KMS-11 (cell line): ENCODE results near the gene EPS8.

Source experiments
- H2AFZ ChIP-seq: fragments of 200-600 bp; sonication (generic); 2 replicates; pipeline ENCODE4 v1.6.1; 2016; ENCODE audit warnings: antibody characterized with exemption, mixed run types, low read depth
- H3K27ac ChIP-seq: fragments of 200-600 bp; sonication (generic); 2 replicates; pipeline ENCODE4 v1.6.1; 2016; ENCODE audit warnings: mild to moderate bottlenecking, mixed run types
- H3K27me3 ChIP-seq: fragments of 200-600 bp; sonication (generic); 2 replicates; pipeline ENCODE4 v1.6.1; 2017; ENCODE audit warnings: mild to moderate bottlenecking, low read depth, mixed run types, moderate library complexity; ENCODE audit not compliant: insufficient read depth
- H3K36me3 ChIP-seq: fragments of 200-600 bp; sonication (generic); 2 replicates; pipeline ENCODE4 v1.6.1; 2017; ENCODE audit warnings: mild to moderate bottlenecking, mixed run types; ENCODE audit not compliant: insufficient read depth
- H3K4me1 ChIP-seq: fragments of 200-600 bp; sonication (generic); 2 replicates; pipeline ENCODE4 v1.6.1; 2016; ENCODE audit warnings: mild to moderate bottlenecking, low read depth, mixed run types; ENCODE audit not compliant: poor library complexity, severe bottlenecking
- H3K4me2 ChIP-seq: fragments of 200-600 bp; sonication (generic); 2 replicates; pipeline ENCODE4 v1.7.0; 2016; ENCODE audit warnings: mild to moderate bottlenecking, mixed run types
- H3K4me3 ChIP-seq: fragments of 200-600 bp; sonication (generic); IDR thresholded peaks from 2 replicates; pipeline ENCODE4 v1.6.1; 2017; ENCODE audit warnings: low read depth, low read length, mixed read lengths; ENCODE audit not compliant: insufficient read depth
- H3K79me2 ChIP-seq: fragments of 200-600 bp; sonication (generic); 2 replicates; pipeline ENCODE4 v1.6.1; 2016; ENCODE audit warnings: low read depth, mixed run types; ENCODE audit not compliant: insufficient read depth
- H3K9ac ChIP-seq: fragments of 200-600 bp; sonication (generic); 2 replicates; pipeline ENCODE4 v1.6.1; 2016; ENCODE audit warnings: mild to moderate bottlenecking, mixed run types
- H4K20me1 ChIP-seq: fragments of 200-600 bp; sonication (generic); 2 replicates; pipeline ENCODE4 v1.6.1; 2016; ENCODE audit warnings: mild to moderate bottlenecking, mixed run types; ENCODE audit not compliant: insufficient read depth
- CTCF ChIP-seq: fragments of 200-600 bp; sonication (generic); conservative IDR thresholded peaks from 2 replicates; pipeline ENCODE4 v1.6.1; 2017; ENCODE audit warnings: low read depth, mild to moderate bottlenecking, antibody characterized with exemption, low read length, moderate library complexity, mixed read lengths

The EPS8 gene

GRCh38 chr12:15682826-15683225 lies 106.4 kb downstream of the EPS8 start:
- H2AFZ ChIP-seq: no peak overlapping the region
- no peak overlapping the region for H3K9ac ChIP-seq
- H3K79me2 ChIP-seq: no peaks in the 10 kb centered on the region
- H3K27me3 ChIP-seq: no peaks in the 10 kb centered on the region
- H3K27ac ChIP-seq: no peak overlapping the region
- H3K36me3 ChIP-seq: no peaks in the 10 kb centered on the region
- no peak overlapping the region for H3K4me2 ChIP-seq
- H3K4me3 ChIP-seq: no peak overlapping the region
- peaks cover 6% of the 10 kb centered on the region for H3K4me1 ChIP-seq
- no peak for TF ChIP-seq CTCF
- H4K20me1 ChIP-seq: no peaks in the 10 kb centered on the region

GRCh38 chr12:15679151-15679550 lies 110.0 kb downstream of the EPS8 start:
- no peak overlapping the region for H3K4me2 ChIP-seq
- H4K20me1 ChIP-seq: no peaks in the 10 kb centered on the region
- H3K79me2 ChIP-seq: no peaks in the 10 kb centered on the region
- no peaks in the 10 kb centered on the region for H3K27me3 ChIP-seq
- H3K4me1 ChIP-seq: peaks cover 6% of the 10 kb centered on the region
- H3K9ac ChIP-seq: no peak overlapping the region
- TF ChIP-seq CTCF: no peak
- no peaks in the 10 kb centered on the region for H3K36me3 ChIP-seq
- H3K4me3 ChIP-seq: no peak overlapping the region
- H2AFZ ChIP-seq: no peak overlapping the region
- no peak overlapping the region for H3K27ac ChIP-seq

- Histone ChIP-seq H3K27ac (no peak overlapping the region), H3K36me3 (no peaks in the 10 kb centered on the region), H3K9ac (no peak overlapping the region), H3K4me3 (no peak overlapping the region), H4K20me1 (no peaks in the 10 kb centered on the region), H3K4me2 (no peak overlapping the region), H2AFZ (no peak overlapping the region), H3K27me3 (no peaks in the 10 kb centered on the region), H3K4me1 (peaks cover 4% of the 10 kb centered on the region), H3K79me2 (no peaks in the 10 kb centered on the region)
- no peak for TF ChIP-seq CTCF
Measured at GRCh38 chr12:15677726-15678201, 111.4 kb downstream of the EPS8 start.

- Histone ChIP-seq H3K9ac (no peak overlapping the region), H3K4me2 (no peak overlapping the region), H3K27me3 (no peaks in the 10 kb centered on the region), H3K4me1 (no peaks in the 10 kb centered on the region), H3K36me3 (no peaks in the 10 kb centered on the region), H2AFZ (no peak overlapping the region), H3K4me3 (no peak overlapping the region), H4K20me1 (no peaks in the 10 kb centered on the region), H3K79me2 (no peaks in the 10 kb centered on the region), H3K27ac (no peak overlapping the region)
- TF ChIP-seq CTCF: no peak
Measured at GRCh38 chr12:15677228-15677627, 112.0 kb downstream of the EPS8 start.
